Left lobe of liver (tissue), 2 donors: ENCODE measurements around the gene KSR1. TPM values are rescaled to one million over a fixed set of nuclear protein-coding genes. Genes with fewer than 3 reads are reported as not detected.

Experiments used
- ATAC-seq: fragments of 200-7000 bp; cut with Tn5 transposase; one replicate; pipeline ENCODE4 v1.9.1; 2020; ENCODE audit warnings: mild to moderate bottlenecking, moderate library complexity
- DNase-seq: peaks from one replicate; pipeline ENCODE4 v3.0.0-alpha.2; 2020; ENCODE audit warnings: low spot score
- total RNA-seq: library from RNA; stranded (reverse); gene quantifications from one replicate; pipeline ENCODE4 v1.2.1, GENCODE V29; 2021
- donor health status: DM: no; HTN: no; CAD: no; lungs with moderate emphysema.
- donor health status: DM: no; HTN: yes; CAD: no.

KSR1 gene
- total RNA-seq, 1 donor from 2014 or later, result 11.4 TPM

DNA sequence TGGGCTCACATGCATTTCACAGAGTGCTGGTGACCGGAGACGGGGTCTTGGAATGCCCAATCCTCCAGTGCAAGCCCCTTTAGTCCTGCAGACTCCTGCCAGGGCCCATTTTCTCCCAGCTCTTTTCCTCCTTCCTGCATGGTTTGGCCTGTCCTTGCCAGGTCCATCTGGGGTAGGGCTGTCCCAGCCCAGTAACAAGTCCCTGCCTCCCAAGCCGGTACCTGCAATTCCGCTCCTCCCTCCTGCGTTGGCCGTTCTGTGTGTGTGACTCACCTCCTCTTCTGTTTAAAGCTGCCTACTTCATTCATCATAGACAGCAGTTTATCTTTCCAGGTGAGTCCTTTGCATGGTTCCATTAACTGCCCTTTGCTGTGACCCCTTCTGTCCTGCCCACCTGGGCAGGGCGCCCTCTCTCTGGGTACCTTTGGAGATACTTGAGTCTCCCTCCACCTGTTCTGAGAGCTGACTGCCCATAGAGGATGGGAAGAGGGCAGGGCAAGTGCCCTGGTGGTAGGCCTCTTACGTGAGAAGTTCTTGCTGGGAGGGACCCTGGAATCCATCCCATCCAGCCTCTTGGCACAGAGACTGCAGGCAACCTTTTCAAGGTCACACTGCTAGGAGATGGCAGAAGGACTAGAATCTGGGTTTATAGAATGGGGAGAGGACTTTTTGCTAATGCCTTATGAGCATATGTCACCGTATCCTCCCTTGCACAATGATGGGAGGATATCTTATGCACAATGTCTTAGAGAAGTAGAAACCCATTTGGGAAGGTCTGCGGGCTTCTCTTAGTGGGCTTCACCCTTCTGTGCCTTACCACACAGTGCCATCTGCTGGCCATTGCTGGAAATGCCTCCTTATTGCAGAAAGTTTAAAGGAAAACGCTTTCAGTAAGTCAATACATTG is 145.1 kb downstream of the KSR1 start:
- peak; percentile 74 for ATAC-seq
- peak; percentile 68 for DNase-seq

DNA sequence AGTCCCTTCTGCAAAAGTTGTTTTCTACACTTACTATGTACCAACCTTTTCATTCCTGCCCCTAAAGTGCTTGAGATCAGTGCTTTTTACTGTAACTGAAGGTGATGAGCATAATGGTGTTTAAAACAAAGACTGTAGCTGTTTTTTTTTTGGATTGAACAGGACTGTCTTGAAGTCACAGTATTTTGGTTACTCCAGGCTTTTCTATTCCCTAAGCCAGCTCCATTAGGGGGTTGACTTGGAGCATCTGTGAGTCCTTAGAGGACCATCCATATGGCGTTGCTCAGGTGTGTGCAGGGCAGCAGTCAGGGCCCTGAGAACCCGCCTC is 145.7 kb downstream of the KSR1 start:
- DNase-seq (no peak), ATAC-seq (no peak)

DNA sequence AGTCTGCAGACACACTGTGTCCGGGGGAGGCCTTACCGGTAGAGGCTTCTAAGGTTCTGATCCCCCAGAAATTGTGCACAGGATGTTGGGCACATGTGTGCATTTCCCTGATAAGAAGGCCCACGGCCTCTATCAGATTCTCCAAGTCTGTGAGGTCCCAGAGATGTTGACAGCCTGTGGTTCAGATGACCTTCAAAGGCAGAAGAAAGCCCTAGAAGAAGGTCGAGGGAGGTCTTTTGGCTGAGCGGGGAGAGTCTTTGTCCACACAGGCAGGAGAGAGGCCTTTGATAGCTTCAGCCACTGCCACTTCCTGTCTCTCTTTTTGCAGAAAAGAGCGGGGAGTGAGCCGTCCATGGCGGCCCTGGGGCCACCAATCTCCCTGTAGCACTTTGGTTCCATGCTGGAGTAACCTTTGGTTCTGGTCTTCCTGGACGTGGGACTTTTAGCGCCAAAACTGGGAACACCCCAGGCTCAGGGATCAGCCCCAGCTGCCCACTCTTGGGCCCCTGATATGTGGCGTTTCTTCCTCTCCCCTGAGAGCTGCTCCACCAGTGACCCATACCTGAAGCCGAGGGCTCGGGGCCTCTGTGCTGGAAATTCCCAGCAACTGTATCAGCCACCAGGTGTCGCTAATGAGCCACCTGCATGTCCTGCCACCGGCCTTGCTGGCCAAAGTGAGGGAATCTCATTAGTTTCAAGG is 146.6 kb downstream of the KSR1 start:
- DNase-seq (peak; percentile 76), ATAC-seq (peak; percentile 84)

DNA sequence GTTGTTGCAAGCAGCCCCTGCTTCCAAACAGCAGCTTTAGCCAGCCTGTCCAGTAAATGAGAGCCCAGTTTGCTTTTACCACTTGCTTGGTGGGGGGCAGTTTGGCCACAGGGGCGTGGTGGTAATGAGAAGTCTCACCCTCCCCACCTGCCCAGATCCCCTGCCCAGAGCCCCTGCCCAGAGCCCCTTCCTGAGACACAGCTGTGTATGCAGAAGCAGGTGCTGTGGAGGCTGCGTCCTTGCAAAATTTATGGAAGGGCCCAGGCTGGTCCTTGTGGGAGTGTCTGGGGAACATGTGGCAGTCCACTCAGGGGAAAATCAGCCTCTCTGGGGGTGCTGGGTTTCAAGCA is 147.1 kb downstream of the KSR1 start:
- ATAC-seq (no peak), DNase-seq (no peak)

DNA sequence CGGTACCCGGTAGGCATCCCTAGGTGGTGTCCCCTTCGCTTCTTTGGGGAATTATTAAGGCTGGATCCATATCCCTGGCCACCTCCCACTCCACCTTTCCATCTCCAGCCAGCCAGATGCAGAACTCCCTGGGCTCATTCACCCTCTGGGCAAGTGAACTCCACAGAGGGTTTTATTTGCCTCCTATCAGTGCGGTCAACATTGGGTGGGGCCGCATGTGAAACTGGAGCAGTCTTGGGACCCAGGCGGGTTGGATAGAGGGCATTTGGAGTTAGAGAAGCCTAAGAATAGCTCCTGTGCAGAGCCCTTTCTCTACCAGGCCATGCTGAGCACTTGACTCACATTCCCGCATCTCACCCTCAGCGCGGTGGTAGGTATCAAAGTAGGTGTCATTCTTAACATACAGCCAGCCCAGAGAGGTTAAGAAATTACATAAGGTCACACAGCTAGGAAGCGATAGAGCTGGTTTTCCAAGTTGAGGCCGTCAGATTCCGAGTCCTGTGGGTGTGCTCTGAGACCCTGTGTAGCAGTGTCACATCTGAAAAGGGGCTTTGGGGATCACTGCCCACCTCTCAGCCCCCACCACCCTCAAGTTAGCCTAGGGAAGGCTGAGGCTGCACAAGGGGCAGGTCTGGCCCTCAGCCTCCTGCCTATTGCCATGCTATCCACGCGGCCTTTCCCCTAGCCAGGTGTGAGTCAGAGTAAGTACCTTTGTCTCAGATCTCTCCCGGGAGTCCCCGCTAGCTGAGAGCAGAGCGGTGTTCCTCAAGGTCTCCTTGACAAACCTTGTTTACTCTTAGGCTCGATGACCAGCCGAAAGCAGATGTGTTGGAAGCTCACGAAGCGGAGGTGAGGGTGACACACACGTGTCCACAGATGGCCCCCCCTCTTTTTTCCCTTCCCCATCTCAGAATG is 147.9 kb downstream of the KSR1 start:
- no peak for ATAC-seq
- DNase-seq, result no peak

DNA sequence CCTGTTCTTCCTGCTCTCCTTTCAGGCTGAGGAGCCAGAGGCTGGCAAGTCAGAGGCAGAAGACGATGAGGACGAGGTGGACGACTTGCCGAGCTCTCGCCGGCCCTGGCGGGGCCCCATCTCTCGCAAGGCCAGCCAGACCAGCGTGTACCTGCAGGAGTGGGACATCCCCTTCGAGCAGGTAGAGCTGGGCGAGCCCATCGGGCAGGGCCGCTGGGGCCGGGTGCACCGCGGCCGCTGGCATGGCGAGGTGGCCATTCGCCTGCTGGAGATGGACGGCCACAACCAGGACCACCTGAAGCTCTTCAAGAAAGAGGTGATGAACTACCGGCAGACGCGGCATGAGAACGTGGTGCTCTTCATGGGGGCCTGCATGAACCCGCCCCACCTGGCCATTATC is 149.2 kb downstream of the KSR1 start:
- DNase-seq, result no peak
- no peak for ATAC-seq

DNA sequence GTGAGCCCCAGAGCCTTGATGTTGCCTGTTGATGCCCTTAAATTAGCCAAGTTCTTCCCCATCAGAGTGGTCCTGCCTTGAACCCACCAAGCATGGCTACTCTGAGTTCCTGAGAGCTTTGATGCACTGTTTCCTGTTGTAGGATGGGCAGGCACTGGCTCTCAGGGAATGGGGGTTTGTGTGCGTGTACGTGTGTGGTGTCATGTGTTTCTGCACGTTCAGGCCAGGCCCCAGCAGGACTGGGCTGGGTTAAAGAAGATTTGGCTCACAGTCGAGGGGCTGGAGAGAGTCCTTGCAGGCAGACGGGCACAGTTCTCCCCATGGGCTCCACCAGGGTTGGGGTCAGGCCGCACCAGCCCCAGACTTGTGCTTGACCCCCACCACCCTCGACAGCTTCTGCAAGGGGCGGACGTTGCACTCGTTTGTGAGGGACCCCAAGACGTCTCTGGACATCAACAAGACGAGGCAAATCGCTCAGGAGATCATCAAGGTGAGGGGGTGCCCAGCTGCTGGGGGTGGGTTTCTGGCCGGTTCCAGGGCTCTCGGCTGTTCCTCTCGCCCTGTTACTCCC is 151.4 kb downstream of the KSR1 start:
- ATAC-seq (no peak), DNase-seq (no peak)

DNA sequence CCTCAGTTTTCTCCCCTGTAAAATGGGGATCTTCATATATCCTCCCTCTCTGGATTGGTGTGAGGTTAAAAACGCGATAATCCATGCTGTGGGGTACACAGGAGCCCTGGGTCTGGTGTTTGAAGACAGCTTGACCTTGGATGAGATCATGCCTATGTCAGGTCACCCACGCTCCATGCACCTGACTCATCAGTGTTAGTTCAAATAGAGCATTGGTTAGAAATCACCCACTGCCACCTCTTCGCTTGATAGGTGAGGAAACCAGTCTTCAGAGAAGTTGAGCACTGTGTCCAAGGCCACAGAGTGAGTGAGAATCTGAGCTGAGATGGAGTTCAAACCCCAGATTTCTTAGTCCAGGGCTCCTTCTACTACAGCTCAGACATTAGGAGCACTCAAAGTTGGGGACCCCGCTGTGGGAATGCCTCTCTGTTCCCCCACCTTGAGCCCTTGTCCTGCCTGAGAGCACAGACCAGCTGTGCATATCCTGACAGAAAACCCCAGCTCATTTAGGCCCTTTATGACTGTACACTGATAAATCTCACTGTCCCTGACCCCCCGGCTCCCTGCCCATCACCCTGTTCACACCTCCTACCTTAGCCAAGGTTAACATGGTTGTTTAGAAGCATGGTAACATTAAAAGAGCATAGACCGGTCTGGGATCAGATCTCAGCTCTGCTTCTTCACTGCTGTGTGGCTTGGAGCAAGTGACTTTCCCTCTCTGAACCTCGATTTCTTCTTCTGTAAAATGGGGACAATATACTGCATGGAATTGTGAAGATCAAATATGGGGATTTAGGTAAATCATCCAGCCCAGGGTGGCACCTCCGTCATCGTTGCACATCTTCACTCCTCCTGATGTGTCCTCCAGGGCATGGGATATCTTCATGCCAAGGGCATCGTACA is 152.3 kb downstream of the KSR1 start:
- ATAC-seq (no peak), DNase-seq (no peak)

DNA sequence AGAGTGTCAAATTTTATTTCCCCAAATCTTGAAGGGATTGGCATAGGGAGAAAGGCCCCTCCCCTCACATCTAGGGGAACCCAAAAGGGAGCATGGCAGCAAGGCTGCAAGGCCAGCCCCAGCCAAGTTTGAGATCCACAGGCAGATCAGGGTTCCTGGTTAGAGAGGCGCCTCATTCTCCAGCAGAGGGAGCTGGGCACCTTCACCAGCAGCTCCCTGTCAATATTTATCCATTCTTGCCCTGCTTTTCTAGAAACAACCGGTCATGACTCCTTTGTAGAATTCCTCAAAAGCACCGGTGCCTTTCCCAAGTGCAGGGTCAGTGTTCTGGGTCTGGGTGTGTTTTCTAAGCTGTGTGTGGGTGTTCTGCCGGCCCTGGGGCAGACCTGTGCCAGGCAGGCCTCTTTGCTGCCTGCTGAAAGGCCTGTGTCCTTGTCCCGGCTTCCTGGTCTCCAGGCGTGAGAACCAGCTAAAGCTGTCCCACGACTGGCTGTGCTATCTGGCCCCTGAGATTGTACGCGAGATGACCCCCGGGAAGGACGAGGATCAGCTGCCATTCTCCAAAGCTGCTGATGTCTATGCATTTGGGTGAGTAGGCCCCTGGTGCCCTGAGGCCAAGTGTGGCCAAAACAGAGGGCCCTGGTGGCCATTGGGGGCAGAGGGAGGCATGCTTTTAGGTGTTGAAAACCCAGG is 153.5 kb downstream of the KSR1 start:
- DNase-seq, result peak; percentile 66
- ATAC-seq, result peak; percentile 96

DNA sequence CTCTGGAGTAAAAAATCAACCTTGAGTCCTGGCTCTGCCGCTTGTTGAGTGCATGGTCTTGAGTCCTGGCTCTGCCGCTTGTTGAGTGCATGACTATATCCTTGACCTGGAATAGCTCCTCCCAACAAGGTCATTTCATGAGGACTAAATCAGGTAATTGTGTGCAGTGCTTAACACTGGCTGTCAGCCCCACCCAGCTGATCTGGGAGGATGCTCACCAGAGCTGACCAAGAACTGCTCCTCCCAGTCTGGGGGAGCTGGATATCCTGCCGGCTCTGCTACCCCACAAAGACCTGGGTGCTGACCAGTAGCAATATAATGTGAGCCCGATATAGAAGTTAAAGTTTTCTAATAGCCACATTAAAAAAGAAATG is 154.0 kb downstream of the KSR1 start:
- ATAC-seq, result no peak

DNA sequence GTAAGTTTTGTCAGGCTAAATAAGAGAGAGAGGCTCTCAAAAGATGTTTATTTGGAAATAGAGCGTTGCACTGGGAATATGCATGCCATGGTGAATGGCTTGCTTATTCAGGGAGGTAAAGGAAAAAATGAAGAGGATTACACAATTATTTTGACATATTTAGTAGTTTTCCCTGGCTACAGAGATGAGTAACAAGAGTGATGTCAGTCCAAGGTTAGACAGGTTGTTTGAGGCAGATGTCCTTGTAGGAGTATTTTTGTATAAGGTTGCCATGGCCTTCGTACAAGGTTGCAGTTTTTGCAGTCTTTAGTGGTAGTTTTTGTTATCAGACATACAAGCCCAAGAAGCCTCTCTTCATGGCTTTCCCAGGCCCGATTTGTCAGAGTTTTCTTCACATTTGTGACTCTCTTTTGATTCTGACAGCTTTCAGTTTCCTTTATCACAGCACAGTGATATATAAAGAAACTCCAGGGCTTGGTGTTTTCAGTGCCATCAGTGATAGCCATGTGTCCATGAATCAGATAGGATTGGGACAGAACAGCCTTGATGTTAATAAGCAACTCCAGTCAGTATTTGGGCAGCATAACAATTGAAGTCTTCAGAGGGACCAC is 156.0 kb downstream of the KSR1 start:
- DNase-seq, result no peak
- ATAC-seq, result no peak

More for the DNA sequence above, 154.0 kb downstream of the KSR1 start:
- no peak for DNase-seq

DNA sequence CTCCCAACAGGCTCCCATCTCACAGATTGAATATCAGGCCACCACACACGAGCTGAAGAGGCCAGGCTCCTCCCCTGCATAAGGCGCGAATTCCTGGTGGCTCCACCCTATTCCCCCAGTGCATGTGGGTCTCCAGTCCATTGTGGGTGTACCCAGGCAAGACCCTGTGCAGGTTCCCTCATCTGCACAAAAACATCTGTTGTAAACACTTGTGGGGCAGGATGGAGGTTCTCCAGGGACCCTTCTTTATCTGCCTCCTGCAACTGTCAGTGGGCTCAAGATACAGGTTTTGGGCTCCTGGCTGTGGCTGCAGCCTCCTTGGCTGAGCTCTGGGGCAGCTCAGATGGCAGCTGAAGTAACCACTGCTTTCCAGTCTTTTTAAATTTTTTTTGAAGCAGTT is 157.2 kb downstream of the KSR1 start:
- DNase-seq, result no peak
- ATAC-seq, result no peak

DNA sequence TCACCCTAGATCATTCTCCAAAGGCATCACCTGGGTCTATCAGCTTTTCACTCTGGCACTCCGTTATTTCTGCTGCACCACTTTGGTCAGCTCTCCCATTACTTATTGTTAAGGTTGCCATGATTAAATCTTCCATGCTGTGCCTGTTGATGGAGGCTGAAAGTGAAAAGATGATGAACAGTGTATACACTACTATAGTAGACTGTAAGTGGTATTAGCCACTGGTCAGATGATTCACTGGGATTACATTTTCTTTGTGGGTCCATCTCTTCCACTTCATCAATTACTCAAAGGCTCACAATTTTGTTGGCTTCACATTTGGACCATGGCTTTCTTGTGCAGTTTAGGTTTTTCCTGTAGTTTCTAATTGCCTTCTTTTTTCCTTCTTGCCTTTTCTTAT is 158.9 kb downstream of the KSR1 start:
- DNase-seq (no peak), ATAC-seq (no peak)

DNA sequence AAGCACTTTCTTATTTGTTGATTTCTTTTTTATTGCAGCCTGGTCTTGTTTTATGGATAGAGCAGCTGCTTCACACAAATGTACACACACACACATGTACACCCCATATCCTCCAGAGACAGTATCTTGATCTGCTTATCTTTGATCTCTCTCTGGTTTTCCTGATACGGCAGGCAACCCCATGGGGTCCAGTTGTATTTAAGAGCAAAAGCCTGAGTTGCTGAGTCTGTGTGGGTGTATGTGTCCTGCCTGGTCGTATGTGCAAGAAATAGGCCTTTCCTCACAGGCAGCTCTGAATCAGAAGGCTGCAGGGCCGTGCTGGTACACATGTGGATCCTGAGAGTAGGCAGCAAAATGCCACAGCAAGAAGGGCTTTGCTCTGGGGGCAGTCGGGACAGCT is 160.2 kb downstream of the KSR1 start:
- no peak for ATAC-seq
- no peak for DNase-seq

DNA sequence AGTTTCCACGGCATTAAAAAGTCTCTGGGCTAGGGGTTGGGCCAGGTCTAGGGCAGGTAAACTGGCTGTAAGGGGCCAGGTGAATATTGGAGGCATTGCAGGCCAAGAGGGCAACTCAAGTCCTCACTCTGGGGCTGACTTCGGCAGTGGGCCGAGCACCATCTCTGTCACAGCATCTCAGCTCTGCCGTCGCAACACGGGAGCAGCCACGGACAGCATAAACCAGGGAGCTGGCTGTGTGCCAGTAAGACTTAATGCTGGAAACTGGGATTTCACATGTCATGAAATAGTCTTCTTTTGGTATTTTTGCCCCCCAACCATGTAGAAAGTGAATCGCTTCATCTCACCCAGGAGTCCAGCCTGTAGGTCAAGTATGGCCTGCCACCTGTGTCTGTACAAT is 162.2 kb downstream of the KSR1 start:
- ATAC-seq (no peak), DNase-seq (no peak)

DNA sequence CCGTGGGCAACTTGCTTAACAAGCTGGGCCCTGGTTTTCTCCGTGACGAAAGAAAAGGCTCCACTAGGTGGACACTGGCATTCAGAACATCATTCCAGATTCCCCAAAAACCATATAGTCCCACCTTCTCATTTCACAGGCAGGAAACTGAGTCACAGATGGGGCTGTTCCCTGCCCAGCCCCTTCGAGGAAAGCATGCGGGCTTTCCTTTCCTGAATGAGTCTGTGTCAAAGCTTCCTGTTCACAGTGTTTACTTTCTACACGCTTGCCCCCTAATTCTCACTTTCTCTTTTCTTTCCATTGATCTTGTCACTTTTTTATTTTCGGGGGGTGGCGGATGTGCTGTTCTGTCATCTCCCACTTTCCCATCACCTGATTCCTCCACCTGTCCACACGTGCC is 164.5 kb downstream of the KSR1 start:
- ATAC-seq, result no peak

DNA sequence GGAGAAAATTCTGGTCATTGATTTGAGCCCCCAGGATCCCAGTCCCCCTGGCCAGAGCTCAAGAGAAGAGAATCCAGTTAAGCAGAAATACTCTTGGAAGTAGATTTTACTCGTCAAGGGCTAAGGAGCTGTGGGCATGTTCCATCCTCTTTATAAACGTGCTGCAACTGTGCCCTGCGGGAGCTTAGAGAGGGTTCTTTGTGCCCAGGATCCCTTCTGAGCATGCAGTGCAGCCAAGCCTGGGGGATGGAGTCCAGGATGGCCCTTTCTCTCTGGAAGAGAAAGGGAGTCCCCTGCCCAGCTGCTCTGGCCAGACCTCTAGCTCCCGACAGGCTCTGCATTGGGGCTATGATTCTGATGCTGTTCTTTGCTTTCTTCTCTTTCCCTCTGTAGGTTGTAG is 165.3 kb downstream of the KSR1 start:
- ATAC-seq, result no peak
- DNase-seq, result no peak

More for the DNA sequence above, 164.5 kb downstream of the KSR1 start:
- DNase-seq, result no peak

DNA sequence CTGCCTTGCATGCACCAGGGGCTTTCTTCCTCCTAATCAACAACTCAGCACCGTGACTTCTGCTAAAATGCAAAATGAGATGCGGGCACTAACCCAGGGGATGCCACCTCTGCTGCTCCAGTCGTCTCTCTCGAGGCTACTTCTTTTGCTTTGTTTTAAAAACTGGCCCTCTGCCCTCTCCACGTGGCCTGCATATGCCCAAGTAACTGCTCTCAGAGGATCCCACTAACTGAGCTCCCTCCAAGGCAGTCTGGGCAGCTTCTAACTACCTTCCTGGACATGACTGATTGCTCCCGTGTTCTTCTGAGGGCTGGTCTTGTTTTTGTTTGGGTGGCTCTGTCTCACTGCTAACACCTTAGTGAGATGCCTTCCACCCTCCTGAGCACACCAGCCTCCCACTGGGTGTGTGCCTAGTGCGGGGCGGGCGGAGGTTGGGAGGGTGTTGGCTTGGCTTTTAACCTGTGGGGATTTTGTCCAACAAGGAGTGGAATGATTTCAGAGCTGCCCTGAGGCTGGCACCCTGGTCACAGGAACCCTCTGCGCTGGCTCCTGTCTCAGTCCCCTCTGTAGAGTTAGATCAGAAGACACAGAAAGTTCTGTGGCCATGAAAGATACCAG is 165.8 kb downstream of the KSR1 start:
- DNase-seq (no peak), ATAC-seq (no peak)

DNA sequence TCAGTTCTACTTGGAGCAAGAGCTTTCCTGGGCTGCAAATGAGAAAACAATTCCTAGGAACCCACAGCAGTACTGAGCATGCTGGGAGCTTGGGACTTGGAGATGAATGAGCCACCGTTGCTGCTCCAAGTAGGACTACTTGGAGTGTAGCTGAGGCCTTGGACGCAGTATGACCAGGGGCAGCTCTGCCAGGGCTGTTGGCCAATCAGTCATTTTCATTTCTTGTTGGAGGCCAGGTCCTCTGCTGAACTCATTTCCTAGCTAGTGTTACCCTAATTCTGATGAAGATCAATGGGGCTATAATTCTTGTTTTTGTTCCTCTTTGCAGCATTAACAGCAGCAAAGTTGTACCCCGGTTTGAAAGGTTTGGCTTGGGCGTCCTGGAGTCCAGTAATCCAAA is 166.7 kb downstream of the KSR1 start:
- no peak for ATAC-seq

More for the DNA sequence above, 166.7 kb downstream of the KSR1 start:
- no peak for DNase-seq
